Activated CD4-positive, alpha-beta T cell treated with anti-CD3 and anti-CD28 coated beads for 1 hour (primary cell): ENCODE data around the gene SRPK1.
A peak's percentile ranks its signal among the peaks of the same experiment; 100 is the strongest.
"Not testable (repeated sequence)": the region's sequence is repeated elsewhere in the genome, so short reads cannot be mapped to it uniquely, and the experiment has no call there.

Experiments
- DNase-seq: peaks from one replicate; pipeline ENCODE4 v3.0.0-alpha.2; 2020

Gene SRPK1

GRCh38 chr6:35929601-35930000 is 8.7 kb upstream of the SRPK1 start:
- no peak for DNase-seq

- DNase-seq: no peak
Observed at GRCh38 chr6:35926509-35927215, 5.8 kb upstream of the SRPK1 start.

- no peak for DNase-seq
Observed at GRCh38 chr6:35925961-35926360, 5.1 kb upstream of the SRPK1 start.

GRCh38 chr6:35924146-35924545 is 3.2 kb upstream of the SRPK1 start:
- DNase-seq: no peak

GRCh38 chr6:35922139-35922554 is 1.2 kb upstream of the SRPK1 start:
- no peak for DNase-seq

- peak; percentile 35 for DNase-seq
Observed at GRCh38 chr6:35919827-35920751, 809 bp downstream of the SRPK1 start.

GRCh38 chr6:35919085-35919826 is 1.6 kb downstream of the SRPK1 start:
- DNase-seq: no peak

GRCh38 chr6:35916893-35917292 is 4.0 kb downstream of the SRPK1 start:
- not testable (repeated sequence) for DNase-seq

- DNase-seq: no peak
Observed at GRCh38 chr6:35916056-35916455, 4.8 kb downstream of the SRPK1 start.

GRCh38 chr6:35914536-35914935 is 6.4 kb downstream of the SRPK1 start:
- DNase-seq: no peak

GRCh38 chr6:35911871-35912653 is 8.8 kb downstream of the SRPK1 start:
- no peak for DNase-seq

GRCh38 chr6:35909571-35909970 is 11.3 kb downstream of the SRPK1 start:
- DNase-seq: not testable (repeated sequence)

- not testable (repeated sequence) for DNase-seq
Observed at GRCh38 chr6:35908753-35909401, 12.0 kb downstream of the SRPK1 start.

- DNase-seq: no peak
Observed at GRCh38 chr6:35907750-35908149, 13.1 kb downstream of the SRPK1 start.

- no peak for DNase-seq
Observed at GRCh38 chr6:35906499-35906846, 14.4 kb downstream of the SRPK1 start.

- DNase-seq: no peak
Observed at GRCh38 chr6:35905841-35906498, 14.9 kb downstream of the SRPK1 start.

- DNase-seq: no peak
Observed at GRCh38 chr6:35905141-35905785, 15.6 kb downstream of the SRPK1 start.

GRCh38 chr6:35903679-35904078 is 17.2 kb downstream of the SRPK1 start:
- no peak for DNase-seq

- no peak for DNase-seq
Observed at GRCh38 chr6:35900448-35900847, 20.4 kb downstream of the SRPK1 start.

GRCh38 chr6:35898003-35898402 is 22.9 kb downstream of the SRPK1 start:
- DNase-seq: no peak

GRCh38 chr6:35897486-35897885 is 23.4 kb downstream of the SRPK1 start:
- no peak for DNase-seq
